ENCODE data around the gene KLHL26. TPM values are rescaled to one million over a fixed set of nuclear protein-coding genes. Genes with fewer than 3 reads are reported as not detected.
"Not testable (repeated sequence)": the region's sequence is repeated elsewhere in the genome, so short reads cannot be mapped to it uniquely, and the experiment has no call there.

KLHL26 gene
- total RNA-seq, 1 experiment from 2014 or later, result 3.7 TPM

DNA sequence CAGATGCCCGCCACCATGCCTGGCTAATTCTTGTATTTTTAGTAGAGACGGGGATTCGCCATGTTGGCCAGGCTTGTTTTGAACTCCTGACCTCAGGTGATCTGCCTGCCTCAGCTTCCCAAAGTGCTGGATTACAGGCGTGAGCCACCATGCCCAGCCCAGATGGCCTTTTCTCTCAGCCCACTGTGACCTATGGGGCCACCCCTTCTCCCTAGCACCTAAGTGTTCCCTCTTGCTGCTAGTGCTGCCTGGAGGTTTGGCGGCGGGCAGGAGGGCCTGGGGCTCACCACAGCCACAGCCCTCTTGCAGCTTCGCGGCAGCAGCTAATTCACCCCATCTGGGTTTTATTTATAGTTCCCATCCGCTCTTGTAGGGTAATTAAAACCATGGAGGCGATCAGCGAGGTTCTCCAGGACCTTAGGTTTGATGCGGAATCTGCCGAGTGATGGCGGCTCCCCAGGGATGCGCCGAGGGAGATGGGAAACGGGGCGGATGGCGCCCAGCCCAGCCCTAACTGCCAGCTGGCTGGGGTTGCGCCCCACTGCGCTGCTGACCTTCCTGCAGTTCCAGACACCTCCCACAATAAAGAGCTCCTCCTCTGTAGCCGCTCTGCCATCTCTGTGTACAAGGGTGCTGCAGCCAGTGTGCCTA, 45.0 kb upstream of the KLHL26 start:
- H4K20me1 ChIP-seq (ENCODE audit: insufficient read depth, low read depth, low read length), result no peaks in the 10 kb centered on the region
- no peaks in the 10 kb centered on the region for H3K9me3 ChIP-seq (ENCODE audit: low read length)
- H3K9ac ChIP-seq (ENCODE audit: low read length), result no peak overlapping the region
- H2AFZ ChIP-seq (ENCODE audit: low read length), result no peak overlapping the region
- H3K79me2 ChIP-seq (ENCODE audit: low read length), result no peaks in the 10 kb centered on the region
- H3K27ac ChIP-seq (ENCODE audit: low read length), result no peak overlapping the region
- DNase-seq, result no peak
- no peaks in the 10 kb centered on the region for H3K27me3 ChIP-seq (ENCODE audit: low read length)
- no peak overlapping the region for H3K4me3 ChIP-seq (ENCODE audit: low read length)
- no peaks in the 10 kb centered on the region for H3K36me3 ChIP-seq (ENCODE audit: insufficient read depth, low read length)
- H3K4me1 ChIP-seq (ENCODE audit: low read length), result peaks cover 51% of the 10 kb centered on the region
- H3K4me2 ChIP-seq (ENCODE audit: low read depth, low read length, poor library complexity, severe bottlenecking), result no peak overlapping the region
- no peaks in the 10 kb centered on the region for H3K9me2 ChIP-seq (replicated peaks; ENCODE audit: insufficient read depth, low read length)

DNA sequence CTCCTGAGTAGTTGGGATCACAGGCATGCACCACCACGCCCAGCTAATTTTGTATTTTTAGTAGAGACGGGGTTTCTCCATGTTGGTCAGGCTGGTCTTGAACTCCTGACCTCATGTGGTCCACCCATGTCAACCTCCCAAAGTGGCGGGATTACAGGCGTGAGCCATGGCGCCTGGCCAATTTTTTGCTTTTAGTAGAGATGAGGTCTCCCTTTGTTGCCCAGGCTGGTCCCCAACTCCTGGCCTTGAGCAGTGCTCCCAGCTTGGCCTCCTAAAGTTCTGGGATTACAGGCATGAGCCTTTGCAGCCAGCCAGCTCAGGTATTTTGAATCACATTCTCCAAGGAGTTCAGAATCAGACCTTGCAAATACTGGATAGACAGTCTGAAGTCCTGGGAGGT, 44.1 kb upstream of the KLHL26 start:
- H3K79me2 ChIP-seq (ENCODE audit: low read length); H3K36me3 ChIP-seq (ENCODE audit: insufficient read depth, low read length); H3K27me3 ChIP-seq (ENCODE audit: low read length); DNase-seq; H4K20me1 ChIP-seq (ENCODE audit: insufficient read depth, low read depth, low read length); H3K4me3 ChIP-seq (ENCODE audit: low read length); H3K9me2 ChIP-seq (replicated peaks; ENCODE audit: insufficient read depth, low read length); H3K9me3 ChIP-seq (ENCODE audit: low read length); H2AFZ ChIP-seq (ENCODE audit: low read length): not testable (repeated sequence)
- H3K27ac ChIP-seq (ENCODE audit: low read length), result 0 out of 2 replicates have a peak overlapping the region, but pooled peaks have one; percentile 23
- peak overlapping the region; percentile 74; the same call in 1 of the 2 replicates for H3K9ac ChIP-seq (ENCODE audit: low read length)
- peaks cover 50% of the 10 kb centered on the region for H3K4me1 ChIP-seq (ENCODE audit: low read length)
- peak overlapping the region; percentile 95 for H3K4me2 ChIP-seq (ENCODE audit: low read depth, low read length, poor library complexity, severe bottlenecking)

GRCh38 chr19:18593367-18594095, 43.3 kb upstream of the KLHL26 start:
- H3K27me3 ChIP-seq (ENCODE audit: low read length), result no peaks in the 10 kb centered on the region
- H3K36me3 ChIP-seq (ENCODE audit: insufficient read depth, low read length), result no peaks in the 10 kb centered on the region
- H2AFZ ChIP-seq (ENCODE audit: low read length), result no peak overlapping the region
- H3K4me2 ChIP-seq (ENCODE audit: low read depth, low read length, poor library complexity, severe bottlenecking), result peak overlapping the region; percentile 95
- peak overlapping the region; percentile 23; the same call in 1 of the 2 replicates for H3K27ac ChIP-seq (ENCODE audit: low read length)
- no peaks in the 10 kb centered on the region for H3K79me2 ChIP-seq (ENCODE audit: low read length)
- DNase-seq, result peak; percentile 68
- H3K9me2 ChIP-seq (replicated peaks; ENCODE audit: insufficient read depth, low read length), result no peaks in the 10 kb centered on the region
- H3K9ac ChIP-seq (ENCODE audit: low read length), result peak overlapping the region; percentile 74
- H3K9me3 ChIP-seq (ENCODE audit: low read length), result no peaks in the 10 kb centered on the region
- H3K4me3 ChIP-seq (ENCODE audit: low read length), result peak overlapping the region; percentile 73
- peaks cover 43% of the 10 kb centered on the region for H3K4me1 ChIP-seq (ENCODE audit: low read length)
- no peaks in the 10 kb centered on the region for H4K20me1 ChIP-seq (ENCODE audit: insufficient read depth, low read depth, low read length)

DNA sequence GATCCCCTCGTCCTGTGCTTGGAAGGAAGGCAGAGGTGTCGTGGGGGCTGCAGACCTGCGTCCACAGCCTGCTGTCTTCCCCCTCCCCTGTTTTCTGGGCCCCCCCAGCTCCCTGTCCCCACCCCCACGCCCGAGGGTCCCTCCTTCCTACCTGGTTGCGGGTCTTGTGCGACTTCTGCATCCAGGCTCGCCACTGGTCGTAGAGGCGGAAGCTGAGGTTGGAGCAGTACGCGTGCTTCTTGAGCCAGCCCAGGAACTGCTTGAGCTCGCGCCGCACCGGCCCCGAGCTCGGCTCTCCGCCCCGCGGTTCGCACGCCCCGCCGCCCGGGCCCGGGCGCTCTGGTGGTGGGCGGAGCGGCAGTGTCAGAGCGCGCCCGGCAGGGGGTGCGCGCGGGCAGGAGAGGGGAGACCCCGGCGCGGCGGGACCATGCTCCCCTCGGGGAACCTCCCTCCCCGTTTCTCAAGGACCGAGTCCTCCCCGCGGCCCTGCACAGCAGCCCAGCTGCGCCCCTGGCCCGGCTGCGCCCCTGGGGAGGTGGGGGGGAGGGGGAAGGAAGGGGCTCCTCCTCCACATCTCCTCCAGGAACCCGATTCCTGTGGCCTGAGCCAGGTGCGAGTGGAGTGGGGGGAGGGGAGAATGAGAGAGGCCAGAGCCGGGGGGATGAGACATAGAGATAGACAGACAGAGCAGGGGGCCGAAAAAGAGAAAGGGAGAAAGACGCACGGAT, 42.6 kb upstream of the KLHL26 start:
- Histone ChIP-seq H2AFZ (ENCODE audit: low read length) (peak overlapping the region; percentile 67; the same call in 1 of the 2 replicates), H4K20me1 (ENCODE audit: insufficient read depth, low read depth, low read length) (no peaks in the 10 kb centered on the region), H3K27me3 (ENCODE audit: low read length) (no peaks in the 10 kb centered on the region), H3K9me2 (replicated peaks; ENCODE audit: insufficient read depth, low read length) (no peaks in the 10 kb centered on the region), H3K27ac (ENCODE audit: low read length) (0 out of 2 replicates have a peak overlapping the region, but pooled peaks have one; percentile 26), H3K36me3 (ENCODE audit: insufficient read depth, low read length) (no peaks in the 10 kb centered on the region), H3K4me2 (ENCODE audit: low read depth, low read length, poor library complexity, severe bottlenecking) (peak overlapping the region; percentile 95), H3K79me2 (ENCODE audit: low read length) (no peaks in the 10 kb centered on the region), H3K9ac (ENCODE audit: low read length) (peak overlapping the region; percentile 74), H3K4me1 (ENCODE audit: low read length) (peaks cover 40% of the 10 kb centered on the region), H3K9me3 (ENCODE audit: low read length) (no peaks in the 10 kb centered on the region), H3K4me3 (ENCODE audit: low read length) (peak overlapping the region; percentile 73)
- peak; percentile 94 for DNase-seq

DNA sequence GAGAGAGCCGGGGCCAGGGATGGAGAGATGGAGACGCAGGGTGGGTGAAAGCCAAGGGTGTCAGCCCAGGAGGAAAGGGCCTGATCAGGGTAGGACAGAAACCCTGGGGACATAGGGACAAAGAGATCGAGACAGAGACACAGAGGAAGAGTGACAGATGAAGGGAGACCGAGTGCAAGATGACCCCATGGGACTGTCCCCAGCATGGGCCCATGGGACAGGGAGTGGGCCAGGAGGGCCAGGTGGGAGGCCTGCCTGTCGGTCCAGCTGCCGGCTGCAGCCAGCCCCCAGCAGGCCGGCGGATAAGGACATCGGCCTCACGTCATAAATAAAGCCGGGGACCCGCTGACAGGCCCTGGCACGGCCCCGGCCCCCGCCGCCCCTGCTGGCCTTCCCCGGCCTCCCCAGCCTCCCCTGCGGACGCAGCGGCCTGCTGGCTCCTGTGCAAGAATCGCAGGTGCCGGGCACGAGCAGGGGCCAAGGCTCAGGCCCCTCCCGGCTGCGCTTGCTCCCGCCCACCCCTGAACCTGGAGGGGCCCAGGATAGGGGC, 41.9 kb upstream of the KLHL26 start:
- H3K9me3 ChIP-seq (ENCODE audit: low read length), result no peaks in the 10 kb centered on the region
- H4K20me1 ChIP-seq (ENCODE audit: insufficient read depth, low read depth, low read length), result no peaks in the 10 kb centered on the region
- no peak for DNase-seq
- H3K4me3 ChIP-seq (ENCODE audit: low read length), result peak overlapping the region; percentile 73
- peak overlapping the region; percentile 95 for H3K4me2 ChIP-seq (ENCODE audit: low read depth, low read length, poor library complexity, severe bottlenecking)
- H3K27ac ChIP-seq (ENCODE audit: low read length), result 0 out of 2 replicates have a peak overlapping the region, but pooled peaks have one; percentile 26
- H3K4me1 ChIP-seq (ENCODE audit: low read length), result peaks cover 33% of the 10 kb centered on the region
- no peaks in the 10 kb centered on the region for H3K36me3 ChIP-seq (ENCODE audit: insufficient read depth, low read length)
- no peaks in the 10 kb centered on the region for H3K27me3 ChIP-seq (ENCODE audit: low read length)
- peak overlapping the region; percentile 74 for H3K9ac ChIP-seq (ENCODE audit: low read length)
- H2AFZ ChIP-seq (ENCODE audit: low read length), result peak overlapping the region; percentile 67; the same call in 1 of the 2 replicates
- no peaks in the 10 kb centered on the region for H3K79me2 ChIP-seq (ENCODE audit: low read length)
- no peaks in the 10 kb centered on the region for H3K9me2 ChIP-seq (replicated peaks; ENCODE audit: insufficient read depth, low read length)

- Histone ChIP-seq H3K27me3 (ENCODE audit: low read length) (no peaks in the 10 kb centered on the region), H3K9me2 (replicated peaks; ENCODE audit: insufficient read depth, low read length) (no peaks in the 10 kb centered on the region), H3K36me3 (ENCODE audit: insufficient read depth, low read length) (no peaks in the 10 kb centered on the region), H3K4me2 (ENCODE audit: low read depth, low read length, poor library complexity, severe bottlenecking) (no peak overlapping the region), H2AFZ (ENCODE audit: low read length) (no peak overlapping the region), H3K9ac (ENCODE audit: low read length) (no peak overlapping the region), H3K4me1 (ENCODE audit: low read length) (peaks cover 29% of the 10 kb centered on the region), H3K79me2 (ENCODE audit: low read length) (no peaks in the 10 kb centered on the region), H3K27ac (ENCODE audit: low read length) (no peak overlapping the region), H3K9me3 (ENCODE audit: low read length) (no peaks in the 10 kb centered on the region), H4K20me1 (ENCODE audit: insufficient read depth, low read depth, low read length) (no peaks in the 10 kb centered on the region), H3K4me3 (ENCODE audit: low read length) (no peak overlapping the region)
- no peak for DNase-seq
Observed at GRCh38 chr19:18595475-18595874, 41.4 kb upstream of the KLHL26 start.

- Histone ChIP-seq H3K79me2 (ENCODE audit: low read length) (no peaks in the 10 kb centered on the region), H3K36me3 (ENCODE audit: insufficient read depth, low read length) (no peaks in the 10 kb centered on the region), H3K27me3 (ENCODE audit: low read length) (no peaks in the 10 kb centered on the region), H3K9me2 (replicated peaks; ENCODE audit: insufficient read depth, low read length) (no peaks in the 10 kb centered on the region), H2AFZ (ENCODE audit: low read length) (no peak overlapping the region), H3K27ac (ENCODE audit: low read length) (no peak overlapping the region), H4K20me1 (ENCODE audit: insufficient read depth, low read depth, low read length) (no peaks in the 10 kb centered on the region), H3K9ac (ENCODE audit: low read length) (no peak overlapping the region), H3K4me1 (ENCODE audit: low read length) (peaks cover 24% of the 10 kb centered on the region), H3K4me2 (ENCODE audit: low read depth, low read length, poor library complexity, severe bottlenecking) (no peak overlapping the region), H3K9me3 (ENCODE audit: low read length) (no peaks in the 10 kb centered on the region), H3K4me3 (ENCODE audit: low read length) (no peak overlapping the region)
- DNase-seq, result no peak
Observed at GRCh38 chr19:18596752-18597157, 40.1 kb upstream of the KLHL26 start.

Data from Karpas-422 (cell line).